ENCODE measurements around the gene TUBA4B. TPM values are rescaled to one million over a fixed set of nuclear protein-coding genes. Genes with fewer than 3 reads are reported as not detected.

TUBA4B gene
- total RNA-seq, 1 donor from 2014 or later, result not detected

GRCh38 chr2:219248845-219249202 lies 4.2 kb upstream of the TUBA4B start:
- peaks cover 14% of the 10 kb centered on the region for H3K4me1 Mint-ChIP-seq (ENCODE audit: unreplicated experiment)
- no peaks in the 10 kb centered on the region for H3K9me3 Mint-ChIP-seq
- H3K27ac Mint-ChIP-seq, result peak overlapping the region; percentile 98
- H3K4me3 Mint-ChIP-seq, result peak overlapping the region; percentile 81
- TF ChIP-seq CTCF (conservative IDR thresholded peaks at IDR 0.05), result no peak
- H3K36me3 Mint-ChIP-seq, result no peaks in the 10 kb centered on the region
- DNase-seq (ENCODE audit: extremely low spot score, unreplicated experiment), result no peak
- H3K27me3 Mint-ChIP-seq, result peaks cover 30% of the 10 kb centered on the region

- DNase-seq (ENCODE audit: extremely low spot score, unreplicated experiment), result no peak
- Mint-ChIP-seq H3K27me3 (peaks cover 33% of the 10 kb centered on the region), H3K36me3 (no peaks in the 10 kb centered on the region), H3K4me3 (peak overlapping the region; percentile 81), H3K9me3 (no peaks in the 10 kb centered on the region), H3K27ac (peak overlapping the region; percentile 98), H3K4me1 (ENCODE audit: unreplicated experiment) (peaks cover 14% of the 10 kb centered on the region)
- no peak for TF ChIP-seq CTCF (conservative IDR thresholded peaks at IDR 0.05)
These were observed 3.7 kb upstream of the TUBA4B start for GRCh38 chr2:219249203-219249980.

- Mint-ChIP-seq H3K4me3 (peak overlapping the region; percentile 81), H3K27me3 (peaks cover 41% of the 10 kb centered on the region), H3K9me3 (no peaks in the 10 kb centered on the region), H3K27ac (peak overlapping the region; percentile 98), H3K36me3 (no peaks in the 10 kb centered on the region), H3K4me1 (ENCODE audit: unreplicated experiment) (peaks cover 14% of the 10 kb centered on the region)
- no peak for TF ChIP-seq CTCF (conservative IDR thresholded peaks at IDR 0.05)
- DNase-seq (ENCODE audit: extremely low spot score, unreplicated experiment), result no peak
These were observed 2.8 kb upstream of the TUBA4B start for GRCh38 chr2:219250049-219250781.

GRCh38 chr2:219251656-219252055 lies 1.4 kb upstream of the TUBA4B start:
- Mint-ChIP-seq H3K36me3 (no peaks in the 10 kb centered on the region), H3K27ac (peak overlapping the region; percentile 11), H3K9me3 (no peaks in the 10 kb centered on the region), H3K4me1 (ENCODE audit: unreplicated experiment) (peaks cover 14% of the 10 kb centered on the region), H3K27me3 (peaks cover 56% of the 10 kb centered on the region), H3K4me3 (peak overlapping the region; percentile 83)
- no peak for TF ChIP-seq CTCF (conservative IDR thresholded peaks at IDR 0.05)
- no peak for DNase-seq (ENCODE audit: extremely low spot score, unreplicated experiment)

GRCh38 chr2:219252084-219252483 lies 959 bp upstream of the TUBA4B start:
- DNase-seq (ENCODE audit: extremely low spot score, unreplicated experiment), result no peak
- no peak overlapping the region for H3K27ac Mint-ChIP-seq
- peaks cover 56% of the 10 kb centered on the region for H3K27me3 Mint-ChIP-seq
- TF ChIP-seq CTCF (conservative IDR thresholded peaks at IDR 0.05), result no peak
- no peaks in the 10 kb centered on the region for H3K36me3 Mint-ChIP-seq
- peak overlapping the region; percentile 83 for H3K4me3 Mint-ChIP-seq
- H3K4me1 Mint-ChIP-seq (ENCODE audit: unreplicated experiment), result peaks cover 14% of the 10 kb centered on the region
- no peaks in the 10 kb centered on the region for H3K9me3 Mint-ChIP-seq

Measured in type B pancreatic cell (in vitro differentiated cells).